K562 (cell line): ENCODE measurements around the gene PCCA. TPM values are rescaled to one million over a fixed set of nuclear protein-coding genes. Genes with fewer than 3 reads are reported as not detected.

ENCODE experiments used
- ATAC-seq: fragments of 200-7000 bp; cut with Tn5 transposase; 3 replicates; pipeline ENCODE4 v1.9.1; 2020; ENCODE audit warnings: moderate library complexity
- BruUV-seq: library from RNA; stranded (reverse); fragments of 400-500 nt; replicated peaks from 2 replicates; lab custom pipeline; 2021; lab: Mats Ljungman, UMichigan
- CTCF ChIA-PET: fragments of 300-600 bp; formaldehyde crosslinking; extraction: SDS; loops from one replicate; lab custom pipeline; 2021; ENCODE audit warnings: low intra/inter-chr PET ratio; lab: Yijun Ruan, JAX
- POLR2A ChIA-PET: fragments of 300-600, 350-650 bp; sonication (Branson Sonifier 250); formaldehyde crosslinking; extraction: SDS; loops from one replicate; lab custom pipeline; 2021; ENCODE audit warnings: antibody characterized with exemption, inconsistent platforms; lab: Yijun Ruan, JAX
- DNase-seq, 4 experiments: peaks; one replicate each; pipeline versions ENCODE4 v3.0.0 to v3.0.0-alpha.2; 2011 to 2018; ENCODE audit warnings: low spot score in 3 of 4, mixed read lengths in 3 of 4; ENCODE audit errors: extremely low read depth in 1 of 4
- FAIRE-seq: peaks from 2 replicates; lab custom pipeline; 2011; peaks lifted over from hg19 to GRCh38; lab: Jason Lieb, UNC
- H2AFZ ChIP-seq: 2 replicates; pipeline ENCODE4 v1.6.0; 2011; ENCODE audit warnings: low read depth, low read length, control low read depth, inconsistent platforms
- H3K27ac ChIP-seq: fragments of 200-600 bp; 3 replicates; pipeline ENCODE4 v1.8.0; 2011; ENCODE audit warnings: low read depth, mild to moderate bottlenecking, control low read depth, inconsistent platforms, low read length, moderate library complexity, mixed read lengths; ENCODE audit errors: extremely low read depth
- H3K27me3 ChIP-seq, 2 experiments: fragments of 300-600 bp in 1 of 2; 2 replicates in 1 of 2; 3 replicates in 1 of 2; pipeline versions ENCODE4 v1.6.0 to v1.8.0; 2011; ENCODE audit warnings: inconsistent platforms in 2 of 2, low read length in 2 of 2, mild to moderate bottlenecking in 1 of 2, mixed read lengths in 1 of 2, moderate library complexity in 1 of 2; ENCODE audit not compliant: control insufficient read depth in 2 of 2, insufficient read depth in 2 of 2
- H3K36me3 ChIP-seq: fragments of 300-600 bp; 3 replicates; pipeline ENCODE4 v1.8.0; 2011; ENCODE audit warnings: mild to moderate bottlenecking, low read length, inconsistent platforms; ENCODE audit not compliant: control insufficient read depth, insufficient read depth
- H3K4me1 ChIP-seq, 2 experiments: fragments of 200-600 bp in 1 of 2; replicated peaks in 1 of 2; 2 replicates in 1 of 2; 3 replicates in 1 of 2; pipeline versions ENCODE4 v1.5.1 to v1.8.0; 2011; ENCODE audit warnings: inconsistent platforms in 2 of 2, low read length in 2 of 2, mild to moderate bottlenecking in 1 of 2, mixed read lengths in 1 of 2, moderate library complexity in 1 of 2; ENCODE audit not compliant: control insufficient read depth in 2 of 2, insufficient read depth in 2 of 2
- H3K4me2 ChIP-seq: 2 replicates; pipeline ENCODE4 v1.6.1; 2011; ENCODE audit warnings: low read length, control low read depth, inconsistent platforms, mixed read lengths; ENCODE audit not compliant: insufficient read depth
- H3K4me3 ChIP-seq: fragments of 200-600 bp; sonication (generic), shearing (Covaris generic); 2 replicates; pipeline ENCODE4 v1.5.1; 2016; ENCODE audit warnings: control low read depth, inconsistent platforms
- H3K79me2 ChIP-seq: fragments of 200-600 bp; 3 replicates; pipeline ENCODE4 v1.8.0; 2011; ENCODE audit warnings: low read length, inconsistent platforms; ENCODE audit not compliant: control insufficient read depth, insufficient read depth
- H3K9ac ChIP-seq, 2 experiments: 2 replicates each; pipeline versions ENCODE4 v1.6.0 to v1.6.1; 2011; ENCODE audit warnings: low read depth in 2 of 2, low read length in 2 of 2, control low read depth in 1 of 2, inconsistent platforms in 1 of 2, mild to moderate bottlenecking in 1 of 2, mixed read lengths in 1 of 2; ENCODE audit not compliant: insufficient read depth in 1 of 2
- H3K9me1 ChIP-seq: one replicate; pipeline ENCODE4 v1.6.0; 2011; ENCODE audit warnings: inconsistent platforms, mild to moderate bottlenecking, low read length, moderate library complexity; ENCODE audit not compliant: control insufficient read depth, insufficient read depth
- H3K9me3 ChIP-seq: replicated peaks from 2 replicates; pipeline ENCODE4 v1.5.1; 2011; ENCODE audit warnings: low read depth, low read length, inconsistent platforms; ENCODE audit not compliant: control insufficient read depth, insufficient read depth
- H4K20me1 ChIP-seq: replicated peaks from 2 replicates; pipeline ENCODE4 v1.6.1; 2011; ENCODE audit warnings: low read length, inconsistent platforms, mixed read lengths; ENCODE audit not compliant: control insufficient read depth, insufficient read depth
- BRD4 ChIP-seq: fragments of 200-600 bp; sonication (generic); IDR thresholded peaks from 2 replicates; pipeline ENCODE4 v1.6.1; 2017; ENCODE audit warnings: inconsistent platforms
- CSDE1 ChIP-seq, 2 experiments: fragments of 450-650 bp; IDR thresholded peaks; 2 replicates each; pipeline ENCODE4 v1.6.1; 2016; ENCODE audit warnings: mild to moderate bottlenecking in 1 of 2
- EP300 ChIP-seq: IDR thresholded peaks from 2 replicates; pipeline ENCODE4 v1.6.1; 2012; ENCODE audit warnings: low read length, improper control_type of control experiment
- PHF8 ChIP-seq: fragments of 200-600 bp; sonication (generic); IDR thresholded peaks from 2 replicates; pipeline ENCODE4 v1.6.1; 2012; ENCODE audit warnings: mixed run types, mild to moderate bottlenecking, inconsistent platforms, low read length, moderate library complexity, borderline replicate concordance
- XRCC4 ChIP-seq: IDR thresholded peaks from one replicate; pipeline ENCODE4 v1.6.1; 2011; ENCODE audit not compliant: insufficient read depth, insufficient read length; ENCODE audit errors: extremely low read depth
- WGBS: fragments of 100-300 bp; shearing (Covaris generic); methylation state at CpG from one replicate; pipeline ENCODE4 v1.1.6; 2016; ENCODE audit warnings: low coverage, mixed read lengths; ENCODE audit not compliant: insufficient coverage; ENCODE audit errors: missing lambda C conversion rate; 5-methylcytosine and 5-hydroxymethylcytosine counted together
- in situ Hi-C: fragments of 300-500 bp; cut with MboI; formaldehyde crosslinking; loops from 4 replicates; pipeline ENCODE4 v1.15.0; 2018; ENCODE audit warnings: inconsistent platforms, mixed read lengths
- intact Hi-C: fragments of 100-400 bp; cut with micrococcal nuclease; formaldehyde crosslinking; loops from 2 replicates; pipeline ENCODE4 v1.14.2; 2022
- polyA plus RNA-seq, 8 experiments: library from polyadenylated mRNA; depleted of rRNA in 4 of 8; stranded (reverse) in 5 of 8; unstranded in 3 of 8; fragments of >200 nt; fragmentation: Nextera tagmentation in 2 of 8; fragmentation: Illumina TruSeq in 1 of 8; extraction: Ambion mirVana in 2 of 8; extraction: Trizol in 1 of 8; gene quantifications; 2 replicates each; pipeline versions ENCODE4 v1.2.1 to v1.2.3, GENCODE V29; 2011 to 2014; ENCODE audit warnings: inconsistent platforms in 1 of 8, missing spikeins in 1 of 8
- total RNA-seq, 7 experiments: library from RNA; depleted of rRNA in 6 of 7; stranded (reverse); fragments of >200 nt in 6 of 7; fragmentation: Illumina TruSeq in 2 of 7; extraction: Trizol in 2 of 7; gene quantifications; 2 replicates each; pipeline versions ENCODE4 v1.2.1 to v1.2.3, GENCODE V29; 2011 to 2021; ENCODE audit warnings: low replicate concordance in 1 of 7
- TF ChIP-seq, protein P1 (sequence below): fragments of 450-650 bp; conservative IDR thresholded peaks from 2 replicates; pipeline ENCODE4 v1.6.1; 2016; ENCODE audit warnings: missing genetic modification characterization, low read depth, mild to moderate bottlenecking, control low read depth, missing compliant biosample characterization

The PCCA gene
- total and polyA plus RNA-seq, 9 of the 15 experiments (the other 6 are each of a cell fraction or from before 2014, with no cell fraction given) = 5.2 to 14.1 (median 9.7) TPM

DNA sequence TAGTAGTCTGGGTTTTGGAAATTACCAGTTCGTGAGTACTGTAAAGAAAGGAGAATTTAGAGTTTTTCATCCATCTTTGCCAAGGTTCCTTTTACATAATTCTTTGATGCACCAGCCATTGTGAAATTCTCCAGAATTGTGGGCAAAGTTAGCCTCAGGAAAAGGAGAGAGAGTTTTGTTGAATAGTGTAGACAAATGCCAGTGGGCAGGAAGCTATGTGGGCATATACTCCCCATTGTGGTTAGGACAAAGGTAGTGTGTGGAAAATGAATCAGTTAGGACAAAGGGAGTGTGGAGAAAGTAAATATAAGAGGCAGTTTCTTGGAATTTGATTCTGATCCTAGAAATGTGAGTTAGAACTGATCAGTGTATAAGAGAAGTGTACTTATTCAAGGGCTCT, 67.9 kb downstream of the PCCA start:
- WGBS = 50% methylated on average over 1 of the region's 1 CpG
- no TSS peak for BruUV-seq
- intact Hi-C loops (no loop called here), in situ Hi-C loops (no loop called here)
- Histone ChIP-seq H3K4me1 (no peaks in the 10 kb centered on the region; a peak in 1 of 5 replicates), H3K79me2 (no peaks in the 10 kb centered on the region), H3K9me3 (no peaks in the 10 kb centered on the region), H3K9me1 (no peaks in the 10 kb centered on the region), H4K20me1 (no peaks in the 10 kb centered on the region), H3K27ac (no peak overlapping the region), H3K9ac (no peak overlapping the region), H2AFZ (no peak overlapping the region), H3K4me3 (no peak overlapping the region), H3K27me3 (no peaks in the 10 kb centered on the region), H3K36me3 (0 out of 3 replicates have a peak, but pooled peaks cover 2% of the 10 kb centered on the region), H3K4me2 (no peak overlapping the region)
- POLR2A ChIA-PET = interaction anchor here (0.5 kb wide), 1 partner anchor 92 kb away, joined by 3 read pairs; no protein-coding TSS in a partner anchor
- CTCF ChIA-PET = no interaction called here
- ATAC-seq (no peak), FAIRE-seq (no peak), DNase-seq (no peak)
- TF ChIP-seq EP300 (no peak), PHF8 (no peak), BRD4 (no peak), CSDE1 (IDR thresholded peaks at IDR 0.05) (no peak), XRCC4 (no peak)
- TF ChIP-seq, protein P1, sequence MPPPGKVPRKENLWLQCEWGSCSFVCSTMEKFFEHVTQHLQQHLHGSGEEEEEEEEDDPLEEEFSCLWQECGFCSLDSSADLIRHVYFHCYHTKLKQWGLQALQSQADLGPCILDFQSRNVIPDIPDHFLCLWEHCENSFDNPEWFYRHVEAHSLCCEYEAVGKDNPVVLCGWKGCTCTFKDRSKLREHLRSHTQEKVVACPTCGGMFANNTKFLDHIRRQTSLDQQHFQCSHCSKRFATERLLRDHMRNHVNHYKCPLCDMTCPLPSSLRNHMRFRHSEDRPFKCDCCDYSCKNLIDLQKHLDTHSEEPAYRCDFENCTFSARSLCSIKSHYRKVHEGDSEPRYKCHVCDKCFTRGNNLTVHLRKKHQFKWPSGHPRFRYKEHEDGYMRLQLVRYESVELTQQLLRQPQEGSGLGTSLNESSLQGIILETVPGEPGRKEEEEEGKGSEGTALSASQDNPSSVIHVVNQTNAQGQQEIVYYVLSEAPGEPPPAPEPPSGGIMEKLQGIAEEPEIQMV = no peak
